PC-3 (cell line): ENCODE data around the gene UROC1.

ENCODE experiments used
- CTCF ChIP-seq: fragments of 300-600 bp; sonication (generic); conservative IDR thresholded peaks from 2 replicates; pipeline ENCODE4 v1.5.1; 2017; ENCODE audit warnings: antibody characterized with exemption, low read depth, mild to moderate bottlenecking, low read length
- EZH2phosphoT487 ChIP-seq: fragments of 300-600 bp; sonication (generic); IDR thresholded peaks from 2 replicates; pipeline ENCODE4 v1.6.1; 2018; ENCODE audit warnings: mild to moderate bottlenecking, antibody characterized with exemption, low read length, borderline replicate concordance

GRCh38 chr3:126518779-126519177 lies 1.2 kb upstream of the UROC1 start:
- TF ChIP-seq CTCF (no peak), EZH2phosphoT487 (no peak)
